Measurements from ENCODE around the gene ARHGEF33.

- TF ChIP-seq CTCF (IDR thresholded peaks at IDR 0.05) (no peak), POLR2A (IDR thresholded peaks at IDR 0.05) (no peak), POLR2AphosphoS5 (IDR thresholded peaks at IDR 0.05) (no peak), EP300 (IDR thresholded peaks at IDR 0.05) (no peak)
These were observed 76.3 kb downstream of the ARHGEF33 start for GRCh38 chr2:38966006-38966405.
